Mucosa of rectum (tissue), 2 donors: ENCODE measurements around the gene RASA3.

ENCODE experiments used
- H3K27ac ChIP-seq, 2 donors: one replicate each; pipeline ENCODE4 v1.7.0; 2013; ENCODE audit warnings: inconsistent platforms in 2 of 2, low read depth in 2 of 2, low read length in 2 of 2
- H3K27me3 ChIP-seq, 2 donors: one replicate each; pipeline ENCODE4 v1.7.0; 2013; ENCODE audit warnings: low read length in 2 of 2; ENCODE audit not compliant: control insufficient read depth in 2 of 2, insufficient read depth in 2 of 2
- H3K36me3 ChIP-seq, 2 donors: one replicate each; pipeline ENCODE4 v1.7.0; 2013; ENCODE audit warnings: low read length in 2 of 2; ENCODE audit not compliant: control insufficient read depth in 2 of 2, insufficient read depth in 2 of 2
- H3K4me1 ChIP-seq, 2 donors: one replicate each; pipeline ENCODE4 v1.7.0; 2013; ENCODE audit warnings: low read length in 2 of 2, mild to moderate bottlenecking in 1 of 2; ENCODE audit not compliant: control insufficient read depth in 2 of 2, insufficient read depth in 2 of 2
- H3K4me3 ChIP-seq, 2 donors: one replicate each; pipeline ENCODE4 v1.7.0; 2013; ENCODE audit warnings: low read length in 2 of 2
- H3K9ac ChIP-seq, 2 donors: one replicate each; pipeline ENCODE4 v1.7.0; 2013; ENCODE audit warnings: low read length in 2 of 2, low read depth in 1 of 2, mild to moderate bottlenecking in 1 of 2
- H3K9me3 ChIP-seq, 2 donors: one replicate each; pipeline ENCODE4 v1.7.0; 2013; ENCODE audit warnings: low read length in 2 of 2; ENCODE audit not compliant: control insufficient read depth in 2 of 2
- donor health status: healthy.
- donor health status: Normal muscosa, but diverticular disease.

The RASA3 gene

GRCh38 chr13:114095486-114095885 is 36.9 kb downstream of the RASA3 start:
- Histone ChIP-seq H3K36me3 (no peaks in the 10 kb centered on the region), H3K9ac (no peak overlapping the region), H3K27ac (no peak overlapping the region), H3K9me3 (peaks cover 0 to 2% of the 10 kb centered on the region in 2 donors), H3K4me3 (no peak overlapping the region), H3K27me3 (no peaks in the 10 kb centered on the region), H3K4me1 (peaks cover 2 to 5% of the 10 kb centered on the region in 2 donors)

DNA sequence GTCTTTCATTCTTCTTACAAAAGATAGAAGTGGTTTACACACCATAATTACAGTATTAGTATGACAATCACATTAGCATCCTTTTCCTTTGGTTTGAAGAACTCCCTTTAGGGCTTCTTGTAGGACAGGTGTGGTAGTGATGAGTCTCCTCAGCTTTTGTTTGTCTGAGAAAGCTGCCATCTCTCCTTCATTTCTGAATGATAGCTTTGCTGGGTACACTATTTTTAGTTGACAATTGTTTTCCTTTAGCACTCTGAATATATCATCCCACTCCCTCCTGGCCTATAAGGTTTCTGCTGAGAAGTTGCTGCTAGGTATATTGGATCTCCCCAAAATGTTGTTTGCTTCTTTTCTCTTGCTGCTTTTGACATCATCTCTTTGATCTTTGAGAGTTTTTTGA is 39.3 kb downstream of the RASA3 start:
- Histone ChIP-seq H3K9me3 (peaks cover 0 to 2% of the 10 kb centered on the region in 2 donors), H3K9ac (no peak overlapping the region), H3K36me3 (no peaks in the 10 kb centered on the region)

DNA sequence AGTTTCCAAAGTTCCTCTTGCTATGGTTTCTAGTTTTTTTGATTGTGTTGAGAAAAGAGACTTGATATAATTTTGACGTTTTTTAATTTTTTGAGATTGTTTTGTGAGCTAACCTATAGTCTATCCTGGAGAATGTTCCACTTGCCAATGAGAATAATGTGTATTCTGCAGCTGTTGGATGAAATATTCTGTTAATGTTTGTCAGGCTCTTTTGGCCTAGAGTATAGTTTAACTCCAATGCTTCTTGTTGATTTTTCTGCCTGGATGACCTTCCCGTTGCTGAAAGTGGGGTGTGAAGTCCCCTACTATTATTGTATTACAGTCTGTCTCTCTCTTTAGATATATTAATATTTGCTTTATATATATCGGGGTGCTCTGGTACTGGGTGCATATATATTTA is 40.0 kb downstream of the RASA3 start:
- no peaks in the 10 kb centered on the region for H3K36me3 ChIP-seq
- H3K9ac ChIP-seq = no peak overlapping the region
- no peaks in the 10 kb centered on the region for H3K4me1 ChIP-seq
- peaks cover 0 to 2% of the 10 kb centered on the region in 2 donors for H3K9me3 ChIP-seq
- H3K4me3 ChIP-seq = no peak overlapping the region
- H3K27me3 ChIP-seq = no peaks in the 10 kb centered on the region
- no peak overlapping the region for H3K27ac ChIP-seq

More for the DNA sequence above, 39.3 kb downstream of the RASA3 start:
- Histone ChIP-seq H3K4me3 (no peak overlapping the region), H3K4me1 (no peaks in the 10 kb centered on the region), H3K27me3 (no peaks in the 10 kb centered on the region), H3K27ac (no peak overlapping the region)

GRCh38 chr13:114090476-114090875 is 41.9 kb downstream of the RASA3 start:
- H3K9ac ChIP-seq = no peak overlapping the region
- no peak overlapping the region for H3K27ac ChIP-seq
- no peak overlapping the region for H3K4me3 ChIP-seq
- H3K4me1 ChIP-seq = no peaks in the 10 kb centered on the region
- H3K27me3 ChIP-seq = no peaks in the 10 kb centered on the region
- no peaks in the 10 kb centered on the region for H3K36me3 ChIP-seq
- peaks cover 0 to 2% of the 10 kb centered on the region in 2 donors for H3K9me3 ChIP-seq

GRCh38 chr13:114089751-114090400 is 42.5 kb downstream of the RASA3 start:
- Histone ChIP-seq H3K9ac (no peak overlapping the region), H3K4me1 (no peaks in the 10 kb centered on the region), H3K27ac (no peak overlapping the region), H3K36me3 (no peaks in the 10 kb centered on the region), H3K9me3 (peaks cover 0 to 2% of the 10 kb centered on the region in 2 donors), H3K4me3 (no peak overlapping the region), H3K27me3 (no peaks in the 10 kb centered on the region)

GRCh38 chr13:114089341-114089740 is 43.1 kb downstream of the RASA3 start:
- no peak overlapping the region for H3K27ac ChIP-seq
- no peaks in the 10 kb centered on the region for H3K36me3 ChIP-seq
- H3K27me3 ChIP-seq = no peaks in the 10 kb centered on the region
- H3K4me1 ChIP-seq = no peaks in the 10 kb centered on the region
- no peak overlapping the region for H3K9ac ChIP-seq
- peaks cover 0 to 2% of the 10 kb centered on the region in 2 donors for H3K9me3 ChIP-seq
- H3K4me3 ChIP-seq = no peak overlapping the region

GRCh38 chr13:114088863-114089262 is 43.6 kb downstream of the RASA3 start:
- Histone ChIP-seq H3K27ac (no peak overlapping the region), H3K4me1 (no peaks in the 10 kb centered on the region), H3K4me3 (no peak overlapping the region), H3K9ac (no peak overlapping the region), H3K36me3 (no peaks in the 10 kb centered on the region), H3K27me3 (no peaks in the 10 kb centered on the region), H3K9me3 (peaks cover 0 to 2% of the 10 kb centered on the region in 2 donors)

- Histone ChIP-seq H3K36me3 (no peaks in the 10 kb centered on the region), H3K4me3 (no peak overlapping the region), H3K27ac (no peak overlapping the region), H3K27me3 (no peaks in the 10 kb centered on the region), H3K9ac (no peak overlapping the region), H3K9me3 (peaks cover 0 to 2% of the 10 kb centered on the region in 2 donors), H3K4me1 (no peaks in the 10 kb centered on the region)
These were observed 44.2 kb downstream of the RASA3 start for GRCh38 chr13:114088234-114088633.

GRCh38 chr13:114087430-114087829 is 45.0 kb downstream of the RASA3 start:
- no peak overlapping the region for H3K4me3 ChIP-seq
- no peaks in the 10 kb centered on the region for H3K4me1 ChIP-seq
- no peaks in the 10 kb centered on the region for H3K27me3 ChIP-seq
- no peak overlapping the region for H3K27ac ChIP-seq
- H3K36me3 ChIP-seq = no peaks in the 10 kb centered on the region
- H3K9me3 ChIP-seq = peaks cover 0 to 2% of the 10 kb centered on the region in 2 donors
- H3K9ac ChIP-seq = no peak overlapping the region

DNA sequence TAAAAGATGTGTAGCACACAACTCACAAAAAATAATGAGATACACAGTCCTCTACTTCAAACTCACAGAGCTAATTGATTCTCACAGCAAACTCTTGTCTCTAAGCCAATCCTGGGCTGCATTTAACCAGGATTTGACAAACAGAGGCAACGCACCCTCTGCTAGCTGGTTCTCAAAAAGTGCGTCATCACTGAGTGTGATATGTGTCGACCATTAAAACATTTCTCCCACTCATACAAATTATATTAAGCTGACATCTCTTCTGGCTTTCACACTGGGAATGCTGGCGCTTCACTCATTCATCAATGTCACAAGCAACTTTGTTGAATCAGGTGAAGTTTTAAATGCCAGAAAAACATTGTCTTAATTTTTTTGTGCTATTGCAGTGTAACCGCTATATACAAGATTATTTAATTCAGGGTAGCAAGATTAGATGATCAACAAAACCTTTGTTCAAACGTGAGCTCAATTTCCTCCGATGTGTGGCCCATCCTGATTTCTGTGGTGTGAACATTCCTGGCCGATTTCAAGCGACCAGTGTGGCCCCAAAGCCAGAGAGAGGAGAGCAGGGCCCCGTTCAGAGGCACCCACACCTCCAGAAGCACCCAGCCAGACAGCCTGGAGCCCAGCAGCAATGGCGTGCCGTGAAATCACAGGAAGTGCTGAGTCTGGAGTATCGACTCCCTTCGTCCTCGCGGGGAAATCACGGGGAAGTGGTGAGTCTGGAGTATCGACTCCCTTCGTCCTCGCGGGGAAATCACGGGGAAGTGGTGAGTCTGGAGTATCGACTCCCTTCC is 49.4 kb downstream of the RASA3 start:
- peaks cover 7 to 12% of the 10 kb centered on the region in 2 donors for H3K4me1 ChIP-seq
- no peak overlapping the region for H3K4me3 ChIP-seq

More for the DNA sequence above, 49.4 kb downstream of the RASA3 start:
- Histone ChIP-seq H3K9me3 (no peaks in the 10 kb centered on the region), H3K9ac (no peak overlapping the region), H3K27ac (no peak overlapping the region), H3K36me3 (no peaks in the 10 kb centered on the region), H3K27me3 (no peaks in the 10 kb centered on the region)
